ENCODE measurements around the gene CYBC1.
"Not testable (repeated sequence)": the region's sequence is repeated elsewhere in the genome, so short reads cannot be mapped to it uniquely, and the experiment has no call there.

CYBC1 gene

DNA sequence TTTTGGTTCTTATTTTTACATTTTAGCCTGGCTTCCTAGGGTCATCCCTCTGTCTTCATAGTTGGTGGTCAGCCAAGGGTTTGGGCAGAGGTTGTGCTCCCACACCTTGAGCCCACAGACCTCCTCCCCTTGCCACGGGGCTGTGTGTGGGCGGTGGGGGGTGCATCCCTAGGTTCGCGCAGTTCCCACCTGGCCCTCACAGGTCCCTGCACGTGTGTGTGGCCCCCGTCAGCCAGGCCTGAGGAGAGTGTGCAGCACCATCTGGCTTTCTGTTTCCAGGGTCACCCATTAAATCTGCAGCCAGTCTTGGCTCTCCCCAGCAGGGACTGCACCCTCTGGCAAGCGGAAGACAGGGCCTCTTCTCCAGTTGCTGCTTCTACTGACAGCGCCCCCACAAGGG is 18.5 kb downstream of the CYBC1 start:
- DNase-seq: no peak

DNA sequence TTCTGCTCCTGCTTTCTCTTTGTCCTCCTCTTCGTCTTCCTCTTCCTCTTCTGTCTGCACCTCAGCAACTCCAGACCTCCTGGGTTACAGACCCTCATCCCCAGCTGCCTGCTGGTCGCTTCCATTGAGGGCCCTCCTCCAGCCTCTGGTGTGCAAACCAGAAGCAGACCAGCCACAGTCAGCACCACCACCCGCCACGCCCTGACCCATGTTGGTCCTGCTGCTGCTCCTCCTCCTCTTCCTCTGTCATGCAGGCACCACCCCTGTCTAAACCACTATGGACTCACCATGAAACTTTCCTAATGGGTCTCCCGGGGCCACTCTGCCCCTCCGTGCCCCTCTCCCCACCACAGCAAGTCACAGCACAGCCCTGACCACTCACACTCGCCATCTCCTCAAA is 20.7 kb downstream of the CYBC1 start:
- DNase-seq: no peak

DNA sequence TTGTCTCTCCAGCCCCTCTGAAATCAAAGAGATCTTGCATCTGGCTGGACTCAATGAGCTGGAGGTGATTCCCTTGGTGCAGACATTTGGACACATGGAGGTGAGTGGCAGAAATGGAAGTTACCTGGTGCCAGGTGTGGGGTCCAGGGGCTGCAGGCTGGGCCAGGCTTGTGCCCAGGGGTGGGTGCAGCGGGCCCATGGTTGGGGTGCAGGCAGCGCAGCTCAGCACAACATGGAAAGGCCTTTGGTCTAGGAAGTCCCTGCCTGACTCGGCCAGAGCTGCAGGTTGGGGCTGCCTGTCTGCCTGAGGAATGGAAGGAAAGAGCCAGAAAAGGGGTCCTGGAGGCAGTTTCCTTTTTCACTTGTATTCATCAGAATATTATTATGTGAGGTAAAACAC is 22.0 kb downstream of the CYBC1 start:
- no peak for DNase-seq

DNA sequence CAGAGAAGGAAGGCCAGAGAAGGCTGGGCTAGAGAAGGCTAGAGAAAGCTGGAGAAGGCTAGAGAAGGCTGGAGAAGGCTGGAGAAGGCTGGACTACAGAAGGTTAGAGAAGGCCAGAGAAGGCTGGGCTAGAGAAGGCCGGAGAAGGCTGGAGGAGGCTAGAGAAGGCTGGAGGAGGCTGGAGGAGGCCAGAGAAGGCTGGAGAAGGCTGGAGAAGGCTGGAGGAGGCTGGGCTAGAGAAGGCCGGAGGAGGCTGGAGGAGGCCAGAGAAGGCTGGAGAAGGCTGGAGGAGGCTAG is 25.7 kb downstream of the CYBC1 start:
- no peak for DNase-seq

DNA sequence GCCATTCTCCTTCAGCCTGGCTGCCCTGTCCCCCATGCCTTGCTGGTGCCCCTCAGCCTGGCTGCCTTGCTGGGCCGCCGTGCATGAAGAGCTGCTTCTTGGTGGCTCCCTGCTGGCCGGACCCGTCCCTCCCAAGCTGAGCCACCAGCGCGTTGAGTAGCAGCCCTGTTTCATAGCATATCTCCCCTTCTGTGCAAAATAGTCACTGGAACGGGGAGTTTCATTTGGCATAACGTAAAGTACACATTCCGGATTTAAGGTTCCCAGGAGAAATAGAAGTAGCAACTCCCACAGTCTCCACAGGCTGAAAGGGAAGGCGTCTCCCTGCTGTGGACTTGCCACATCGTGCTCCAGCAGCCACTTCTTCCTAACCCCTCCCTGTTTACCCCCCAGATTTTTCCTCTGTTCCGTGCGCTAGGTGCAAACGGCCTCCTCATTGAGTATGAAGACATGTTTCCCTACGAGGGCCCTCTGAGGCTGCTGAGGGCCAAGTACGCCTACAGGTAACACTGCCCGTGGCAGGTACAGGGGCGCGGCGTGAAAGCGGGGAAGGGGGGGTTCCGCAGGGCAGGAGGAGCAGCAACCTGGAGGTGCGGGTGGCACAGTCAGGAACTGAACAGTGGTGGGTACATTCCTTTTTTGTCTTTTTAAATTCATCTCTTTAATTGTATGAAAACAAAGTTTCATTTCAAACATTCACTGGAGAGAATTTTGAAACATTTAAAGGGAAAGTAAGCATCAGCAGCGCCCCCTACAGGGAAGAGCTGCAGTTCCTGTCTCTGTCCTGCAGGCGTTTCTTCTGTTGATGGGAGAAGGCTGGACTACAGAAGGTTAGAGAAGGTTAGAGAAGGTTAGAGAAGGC is 26.3 kb downstream of the CYBC1 start:
- peak; percentile 33 for DNase-seq

DNA sequence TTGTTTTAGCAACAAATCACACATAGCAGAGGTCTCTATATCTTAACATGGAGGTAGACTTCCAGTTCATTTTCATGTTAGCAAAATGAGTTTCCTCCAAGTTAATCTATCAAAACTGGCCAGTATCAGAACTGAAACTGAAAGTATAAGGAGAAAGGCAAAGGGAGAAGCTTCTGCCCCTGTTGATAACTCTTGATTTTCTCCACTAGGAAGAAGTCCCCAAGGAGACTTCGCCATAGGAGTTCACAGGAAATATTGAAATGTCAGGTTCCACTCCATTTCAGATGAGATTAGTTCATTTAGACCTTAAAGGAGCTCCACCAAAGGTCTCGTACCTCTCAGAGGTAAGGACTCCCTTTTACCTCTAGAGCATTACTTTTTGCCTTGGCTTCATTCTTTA is 31.0 kb downstream of the CYBC1 start:
- no peak for DNase-seq

DNA sequence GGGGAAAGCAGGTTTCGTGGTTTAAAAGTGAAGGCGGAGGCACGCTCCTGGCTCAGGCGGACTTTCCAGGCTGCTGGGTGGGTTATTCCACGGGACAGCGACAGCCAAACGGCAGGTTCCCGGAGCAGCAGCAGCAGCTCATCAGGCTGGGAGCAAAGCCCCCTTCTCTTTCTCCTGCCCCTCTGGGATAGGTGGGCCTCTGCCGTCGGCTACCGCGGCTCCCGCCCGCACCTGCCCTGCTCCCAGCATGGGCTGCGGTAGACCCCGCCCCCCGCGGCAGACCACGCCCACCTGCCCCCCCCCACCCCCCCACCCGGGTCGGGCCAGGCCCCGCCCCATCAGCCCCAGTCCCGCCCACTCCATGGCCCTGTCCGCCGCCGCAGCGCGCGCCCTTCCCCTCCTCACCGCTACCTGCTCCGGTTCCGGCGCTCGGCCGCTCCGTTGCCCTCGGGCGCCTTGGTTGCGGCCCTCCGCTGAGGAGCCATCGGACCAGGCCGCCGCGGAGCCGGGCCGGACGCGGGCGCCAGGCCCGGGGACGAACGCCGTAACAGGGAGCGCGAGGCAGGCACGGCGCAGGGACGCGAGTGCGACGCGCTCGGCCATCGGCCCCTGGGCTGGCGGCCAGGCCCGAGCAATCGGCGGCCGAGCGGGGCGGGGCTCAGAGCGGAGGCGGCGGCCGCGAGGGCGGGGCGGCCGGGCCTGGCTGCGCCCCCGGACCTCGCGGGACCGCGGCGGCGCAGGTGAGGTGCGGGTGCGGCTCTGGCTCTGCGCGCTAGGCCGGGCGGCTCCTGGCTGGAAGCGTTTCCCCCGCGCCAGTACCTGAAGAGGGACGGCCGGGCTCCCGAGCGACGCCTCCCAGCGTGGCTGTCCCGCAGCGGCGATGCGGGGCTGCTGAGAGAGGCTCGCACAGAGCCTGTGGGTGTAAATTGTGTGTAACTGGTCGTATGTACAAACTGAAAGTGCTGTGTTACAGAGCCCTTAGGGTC is 32.3 kb downstream of the CYBC1 start, which contains the start of the genes HEXD and OGFOD3:
Gene HEXD (plus strand): TSS at position 347 of the 986 bp plus-strand sequence. CDS start 1,453 bp downstream, outside the sequence.
Gene OGFOD3 (minus strand): TSS at position 586 of the 986 bp plus-strand sequence. CDS start 101 bp downstream, at position 485.
- DNase-seq: peak; percentile 73

DNA sequence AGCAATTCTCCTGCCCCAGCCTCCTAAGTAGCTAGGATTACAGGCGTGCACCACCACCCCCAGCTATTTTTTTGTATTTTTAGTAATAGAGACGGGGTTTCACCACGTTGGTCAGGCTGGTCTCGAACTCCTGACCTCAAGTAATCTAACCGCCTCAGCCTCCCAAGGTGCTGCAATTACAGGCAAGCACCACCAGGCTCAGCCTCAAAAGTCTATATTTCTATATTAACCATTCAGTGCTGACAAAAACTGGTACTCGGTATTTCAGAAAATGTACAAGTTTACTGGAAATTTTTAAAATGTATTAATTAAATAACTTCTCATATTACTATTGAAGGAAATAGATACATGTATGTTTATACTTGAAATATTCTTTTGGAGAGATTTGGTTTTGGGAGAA is 33.8 kb downstream of the CYBC1 start:
- no peak for DNase-seq

DNA sequence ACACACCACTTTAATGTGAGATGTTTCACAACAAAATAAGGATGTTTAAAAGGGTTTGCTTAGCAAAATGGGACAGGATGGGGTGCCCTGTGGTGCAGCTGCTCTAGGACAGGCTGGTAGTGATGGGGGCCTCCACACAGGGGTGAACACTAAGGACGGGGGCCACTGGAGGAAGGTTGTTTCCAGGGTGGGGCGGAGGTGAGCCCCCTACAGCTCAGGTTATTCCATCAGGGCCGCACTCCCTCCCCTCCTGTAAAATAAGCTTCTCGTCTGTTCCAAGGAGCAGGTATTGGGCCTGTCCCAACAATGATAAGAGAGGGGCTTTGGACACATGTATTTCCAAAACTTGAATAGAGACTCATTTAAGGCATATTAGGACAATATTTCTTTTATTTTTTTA is 34.3 kb downstream of the CYBC1 start:
- no peak for DNase-seq

DNA sequence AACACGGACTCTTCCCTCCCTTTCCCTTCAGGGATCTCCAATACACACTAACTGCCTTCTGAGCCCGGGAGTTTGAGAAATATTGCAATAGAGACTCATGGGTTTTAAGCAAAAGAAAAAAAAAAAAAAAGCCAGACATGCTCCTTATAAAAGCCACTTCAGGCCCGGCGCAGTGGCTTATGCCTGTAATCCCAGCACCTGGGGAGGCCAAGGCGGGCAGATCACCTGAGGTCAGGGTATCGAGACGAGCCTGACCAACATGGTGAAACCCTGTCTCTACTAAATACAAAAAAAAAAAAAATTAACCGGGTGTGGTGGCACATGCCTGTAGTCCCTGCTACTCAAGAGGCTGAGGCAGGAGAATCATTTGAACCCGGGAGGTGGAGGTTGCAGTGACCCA is 34.8 kb downstream of the CYBC1 start:
- no peak for DNase-seq

DNA sequence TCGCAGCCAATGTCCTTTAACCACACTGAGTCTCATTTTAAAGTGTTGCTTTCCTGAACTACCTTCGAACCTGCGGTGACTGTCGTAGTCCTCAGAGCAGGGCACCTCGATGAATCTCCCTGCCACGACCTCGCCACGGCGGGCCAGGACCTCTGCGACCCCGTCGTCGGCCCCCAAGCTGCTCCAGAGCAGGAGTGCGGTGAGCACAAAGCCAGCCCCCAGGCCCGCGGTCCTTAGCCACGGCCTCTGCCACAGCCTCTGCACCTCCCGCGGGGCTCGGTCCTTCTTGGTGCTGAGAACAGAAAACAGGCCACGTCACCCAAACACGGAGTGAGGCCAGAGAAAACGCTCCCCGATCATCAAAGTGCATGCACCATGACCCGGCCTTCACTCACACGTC is 35.2 kb downstream of the CYBC1 start:
- no peak for DNase-seq

DNA sequence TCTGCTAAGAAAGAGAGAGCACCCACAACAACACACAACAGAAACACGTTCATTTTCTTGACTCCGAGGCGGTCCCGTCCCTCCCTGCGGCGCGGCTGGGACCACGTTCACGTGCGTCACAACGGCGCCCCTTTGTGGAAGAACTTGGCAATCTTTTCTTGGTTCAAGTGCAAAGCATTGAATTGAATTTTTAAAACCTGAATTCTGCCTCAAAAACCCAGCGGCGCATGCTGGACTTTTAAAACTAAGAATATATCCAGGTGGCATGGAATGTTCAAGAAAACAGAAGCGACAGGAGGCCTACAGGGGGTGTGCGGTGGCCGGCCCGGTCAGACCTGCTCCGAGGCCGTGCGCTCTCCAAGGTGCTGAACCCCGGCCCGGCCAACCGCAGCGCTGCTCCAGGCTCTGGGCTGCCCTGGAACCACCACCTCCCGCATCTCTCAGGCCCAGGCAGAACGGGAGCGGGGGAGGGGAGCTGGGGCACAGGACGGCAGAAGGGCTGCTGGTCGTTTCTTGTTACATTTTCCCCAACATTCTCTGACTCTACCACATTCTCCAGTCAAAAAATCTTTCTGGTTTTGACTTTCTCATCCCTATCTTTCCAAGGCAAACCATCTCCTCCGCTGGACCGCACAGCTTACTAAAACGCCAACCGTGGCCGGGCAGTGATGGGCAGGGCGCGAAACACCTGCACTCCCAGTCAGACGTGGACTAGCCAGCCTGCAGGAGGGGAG is 35.8 kb downstream of the CYBC1 start:
- DNase-seq: peak; percentile 69

DNA sequence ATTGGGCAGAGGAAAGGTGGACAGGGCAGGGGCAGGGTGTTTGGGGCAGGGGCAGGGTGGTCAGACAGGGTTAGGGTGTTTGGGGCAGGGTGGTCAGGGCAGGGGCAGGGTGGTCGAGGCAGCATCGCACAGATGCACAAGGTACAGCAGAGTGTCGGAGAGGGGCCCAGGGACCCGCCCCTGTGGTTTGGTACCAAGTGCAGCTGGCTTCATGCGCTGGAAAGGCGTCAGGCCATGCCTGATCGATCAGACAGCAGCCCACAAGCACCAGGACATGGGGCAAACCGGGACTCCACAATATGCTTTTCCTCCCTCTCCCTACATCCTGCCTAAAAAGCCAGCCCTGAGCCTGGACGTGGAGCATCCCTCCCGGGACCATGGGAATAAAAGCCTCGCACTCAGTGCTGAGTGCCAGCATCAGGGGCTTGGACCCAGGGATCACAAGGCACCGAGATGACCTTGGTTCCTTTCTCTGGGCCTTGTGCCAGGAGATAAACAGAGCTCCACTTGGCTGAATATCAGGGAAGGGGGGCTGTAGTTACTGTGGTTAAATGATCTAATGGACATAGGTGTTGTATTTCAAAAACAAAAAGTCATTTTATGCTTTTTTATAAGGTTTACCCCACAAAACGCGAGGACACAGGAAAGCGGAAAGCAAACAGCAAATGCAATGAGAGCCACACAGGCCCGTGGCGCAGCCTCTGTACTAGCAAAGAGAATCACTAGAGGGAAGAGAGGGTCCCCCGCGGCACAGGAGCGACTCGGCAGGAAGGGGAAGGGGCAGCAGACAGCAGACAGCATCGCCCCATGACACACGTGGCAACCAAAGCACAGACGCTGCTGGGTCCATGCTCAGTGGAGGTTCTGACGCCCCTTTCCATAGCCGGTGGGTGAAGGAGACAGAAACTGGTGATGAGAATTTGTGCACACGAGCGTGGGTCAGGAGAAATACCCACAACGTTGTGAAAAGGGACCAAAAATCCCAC is 37.7 kb downstream of the CYBC1 start:
- no peak for DNase-seq

DNA sequence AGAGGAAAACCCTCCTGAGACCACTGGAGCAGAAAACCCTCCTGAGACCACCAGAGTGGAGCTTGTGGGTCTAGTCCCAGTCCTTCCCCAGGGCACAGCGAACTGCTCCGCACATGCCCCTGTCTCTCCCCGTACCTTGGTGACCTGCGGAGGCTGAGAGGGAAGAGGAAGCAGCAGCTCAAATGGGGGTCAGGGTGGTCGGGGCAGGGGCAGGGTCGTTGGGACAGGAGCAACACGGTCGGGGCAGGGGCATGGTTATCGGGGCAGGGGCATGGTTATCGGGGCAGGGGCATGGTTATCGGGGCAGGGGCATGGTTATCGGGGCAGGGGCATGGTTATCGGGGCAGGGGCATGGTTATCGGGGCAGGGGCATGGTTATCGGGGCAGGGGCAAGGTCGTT is 38.5 kb downstream of the CYBC1 start:
- not testable (repeated sequence) for DNase-seq

DNA sequence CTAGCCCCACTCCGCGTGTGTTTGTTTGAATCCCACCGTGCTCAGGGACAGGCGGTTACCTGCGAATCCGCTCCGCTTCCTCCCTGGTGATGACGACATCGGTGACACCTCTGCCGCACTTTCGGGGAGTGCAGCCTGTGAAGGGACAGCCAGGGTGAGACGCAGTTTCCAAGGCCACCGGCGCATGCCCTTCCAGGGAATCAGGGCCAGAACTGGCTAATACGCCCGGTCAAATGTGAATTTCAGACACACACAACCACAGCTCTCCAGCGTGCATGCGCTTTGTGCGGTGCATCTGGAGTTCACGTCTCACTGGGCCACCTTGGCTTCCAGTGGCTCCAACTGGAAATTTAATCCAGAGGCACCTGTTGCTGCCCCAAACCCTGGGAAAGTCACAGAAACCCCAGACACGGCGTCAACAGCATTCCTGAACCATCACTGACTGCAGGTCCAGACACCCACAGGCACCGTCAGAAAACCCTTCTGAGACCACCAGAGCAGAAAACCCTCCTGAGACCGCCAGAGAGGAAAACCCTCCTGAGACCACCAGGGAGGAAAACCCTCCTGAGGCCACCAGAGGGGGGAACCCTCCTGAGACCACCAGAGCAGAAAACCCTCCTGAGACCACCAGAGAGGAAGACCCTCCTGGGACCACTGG is 39.0 kb downstream of the CYBC1 start:
- DNase-seq: no peak

DNA sequence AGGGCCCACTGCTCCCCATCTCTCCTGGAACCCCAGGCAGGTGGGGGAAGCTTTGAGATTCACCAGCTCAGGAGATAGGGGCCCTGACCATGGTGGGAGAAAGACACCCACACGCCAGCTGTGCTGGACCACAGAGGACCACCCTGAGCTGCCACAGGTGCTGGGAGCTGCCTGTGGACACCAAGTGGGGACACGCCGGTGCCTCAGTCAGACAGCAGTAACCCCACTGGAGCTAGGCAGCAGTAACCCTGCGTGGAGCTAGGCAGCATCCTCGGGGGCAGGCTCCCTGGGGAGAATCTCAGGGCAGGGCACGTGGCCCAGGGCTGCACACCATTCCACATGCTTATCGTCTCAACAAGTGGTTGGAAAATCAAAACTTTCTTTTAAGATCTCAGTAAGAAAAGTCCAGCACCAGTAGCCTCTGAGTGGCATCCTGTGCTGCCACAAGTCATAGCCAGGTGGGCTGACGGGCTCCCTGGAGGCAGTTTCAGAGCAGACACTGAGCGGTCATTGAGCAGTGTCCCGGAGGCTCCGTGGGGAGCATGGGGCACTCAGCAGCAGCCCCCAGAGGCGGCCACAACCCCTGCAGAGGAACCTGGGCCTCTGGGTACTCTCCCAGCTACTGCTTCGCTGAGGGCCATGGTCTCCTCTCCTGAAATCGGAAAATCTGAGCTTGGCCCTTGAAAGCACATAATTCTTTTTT is 40.4 kb downstream of the CYBC1 start:
- DNase-seq: no peak

DNA sequence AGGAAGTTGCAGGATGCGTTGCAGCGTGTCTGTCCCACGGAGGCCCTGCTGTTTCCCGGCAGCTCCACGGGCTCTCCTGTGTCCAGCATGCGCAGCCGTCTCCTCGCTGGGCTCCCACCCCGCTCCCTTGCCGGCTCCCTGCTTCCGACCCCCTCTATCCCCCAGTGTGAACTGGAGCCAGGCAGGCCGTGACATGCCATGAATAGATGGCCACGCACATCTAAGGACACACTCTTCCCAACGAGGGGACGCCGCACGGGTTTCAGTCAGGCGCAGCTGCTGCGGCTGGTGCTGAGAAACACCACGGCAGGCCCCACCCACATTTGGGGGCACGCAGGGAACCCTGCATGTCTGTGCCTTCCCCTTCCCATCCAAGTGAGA is 41.6 kb downstream of the CYBC1 start:
- no peak for DNase-seq

DNA sequence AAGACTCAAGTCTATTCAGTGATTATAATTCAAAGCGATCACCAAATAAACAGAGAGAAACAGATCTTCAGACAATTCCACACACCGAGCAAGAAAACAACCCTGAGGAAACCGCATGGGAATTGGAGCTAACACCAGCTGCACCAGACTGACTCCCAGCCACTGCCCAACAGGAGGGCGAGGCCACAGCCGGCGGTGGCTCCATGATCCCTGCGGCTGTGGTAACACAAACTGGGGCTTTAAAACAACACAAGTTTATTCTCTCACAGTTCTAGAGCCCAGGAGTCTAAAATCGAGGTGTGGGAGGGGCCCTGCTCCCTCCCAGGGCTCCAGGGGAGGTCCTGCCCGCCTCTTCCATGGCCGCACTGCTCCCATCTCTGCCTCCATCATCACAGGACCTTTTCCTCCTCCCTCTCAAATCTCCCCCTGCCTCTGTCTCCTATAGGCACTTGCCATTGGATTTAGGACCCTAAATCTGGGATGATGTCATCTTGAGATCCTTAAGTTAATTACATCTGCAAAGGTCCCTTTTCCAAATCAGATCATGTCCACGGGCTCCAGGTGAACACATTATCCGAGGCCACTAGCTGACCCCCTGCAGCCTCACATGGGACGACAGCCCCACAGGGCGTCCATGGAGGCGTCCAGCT is 42.1 kb downstream of the CYBC1 start:
- no peak for DNase-seq

DNA sequence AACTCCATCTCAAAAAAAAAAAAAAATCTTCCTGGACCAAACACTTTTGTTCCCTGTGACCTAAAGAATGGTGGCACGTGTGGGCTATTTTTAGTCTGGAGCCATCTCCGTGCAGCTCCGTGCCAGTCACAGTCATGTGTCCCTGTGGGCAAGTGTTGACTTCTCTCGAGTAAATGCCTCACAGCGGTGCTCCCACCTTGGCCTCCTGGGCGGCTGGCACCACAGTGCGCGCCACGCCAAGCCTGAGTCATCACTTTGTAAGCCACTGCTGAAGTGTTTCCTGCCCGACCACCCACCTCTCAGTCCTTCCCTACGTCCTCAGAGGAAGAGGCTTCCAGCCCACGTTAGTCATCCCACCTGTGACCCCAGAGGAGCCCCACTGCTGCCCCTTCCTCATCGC is 43.3 kb downstream of the CYBC1 start:
- no peak for DNase-seq

DNA sequence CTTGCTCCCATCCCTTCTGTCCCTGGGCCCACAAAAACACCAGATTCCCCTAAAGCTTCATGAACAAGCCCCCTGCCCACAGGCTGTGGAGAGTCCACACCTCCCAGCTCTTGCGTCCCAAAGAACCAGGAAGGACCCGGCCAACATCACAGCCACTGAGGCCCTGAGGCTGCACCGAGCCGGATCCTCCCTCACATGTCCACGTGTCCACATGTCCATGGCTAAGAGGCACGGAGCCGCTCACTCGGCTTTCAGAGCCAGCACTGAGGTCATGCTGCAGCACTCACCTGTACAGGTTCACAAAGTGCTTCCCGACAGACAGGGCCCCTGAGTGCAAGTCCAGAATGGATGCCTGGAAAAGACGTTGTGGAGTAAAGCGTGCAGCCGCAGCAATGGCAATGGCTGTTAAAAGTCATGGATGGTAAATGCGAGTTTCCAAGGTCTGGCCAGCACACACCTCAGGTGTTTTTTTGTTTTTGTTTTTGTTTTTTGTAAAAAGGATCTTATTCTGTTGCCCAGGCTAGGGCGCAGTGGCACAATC is 44.4 kb downstream of the CYBC1 start:
- no peak for DNase-seq

Data from activated T-cell treated with anti-CD3 and anti-CD28 coated beads for 4 hours (primary cell).